Measurements from ENCODE around the gene ADAR.

GRCh38 chr1:154609398-154610380 lies 1.7 kb upstream of the ADAR start:
- no peak for TF ChIP-seq CTCF (IDR thresholded peaks at IDR 0.05 in 8 of 11, conservative IDR thresholded peaks at IDR 0.05 in 3 of 11)
- TF ChIP-seq POLR2AphosphoS5 (IDR thresholded peaks at IDR 0.05): no peak
- no peak for TF ChIP-seq POLR2A (IDR thresholded peaks at IDR 0.05)

All from spleen (tissue), 7 donors.